ENCODE data around the gene FRYL.

DNA sequence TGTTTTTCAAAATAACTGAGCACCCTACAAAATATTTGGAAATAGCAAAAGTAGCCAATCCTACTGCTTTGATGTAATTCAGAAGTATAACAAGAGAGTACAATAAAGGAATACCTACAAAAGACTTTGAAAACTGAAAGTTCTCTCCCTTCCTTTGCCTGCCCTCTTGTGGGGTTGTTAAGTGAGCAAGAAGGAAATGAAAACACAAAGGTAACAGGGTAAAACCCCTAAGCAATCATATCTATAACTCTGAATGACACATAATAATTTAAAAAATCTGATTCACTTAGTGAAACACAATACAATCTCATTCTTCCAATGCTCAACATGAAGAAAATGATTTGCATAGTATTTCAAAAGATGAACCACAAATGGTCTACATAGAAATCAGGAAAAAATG is 98.2 kb downstream of the FRYL start:
- TF ChIP-seq, protein P1, sequence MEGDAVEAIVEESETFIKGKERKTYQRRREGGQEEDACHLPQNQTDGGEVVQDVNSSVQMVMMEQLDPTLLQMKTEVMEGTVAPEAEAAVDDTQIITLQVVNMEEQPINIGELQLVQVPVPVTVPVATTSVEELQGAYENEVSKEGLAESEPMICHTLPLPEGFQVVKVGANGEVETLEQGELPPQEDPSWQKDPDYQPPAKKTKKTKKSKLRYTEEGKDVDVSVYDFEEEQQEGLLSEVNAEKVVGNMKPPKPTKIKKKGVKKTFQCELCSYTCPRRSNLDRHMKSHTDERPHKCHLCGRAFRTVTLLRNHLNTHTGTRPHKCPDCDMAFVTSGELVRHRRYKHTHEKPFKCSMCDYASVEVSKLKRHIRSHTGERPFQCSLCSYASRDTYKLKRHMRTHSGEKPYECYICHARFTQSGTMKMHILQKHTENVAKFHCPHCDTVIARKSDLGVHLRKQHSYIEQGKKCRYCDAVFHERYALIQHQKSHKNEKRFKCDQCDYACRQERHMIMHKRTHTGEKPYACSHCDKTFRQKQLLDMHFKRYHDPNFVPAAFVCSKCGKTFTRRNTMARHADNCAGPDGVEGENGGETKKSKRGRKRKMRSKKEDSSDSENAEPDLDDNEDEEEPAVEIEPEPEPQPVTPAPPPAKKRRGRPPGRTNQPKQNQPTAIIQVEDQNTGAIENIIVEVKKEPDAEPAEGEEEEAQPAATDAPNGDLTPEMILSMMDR (IDR thresholded peaks at IDR 0.05) = no peak
- TF ChIP-seq POLR2A (IDR thresholded peaks at IDR 0.05) = no peak

Measured in lower leg skin (tissue), 3 donors.